GM12892 (cell line): ENCODE results near the gene PSRC1.

Source experiments
- POLR2A ChIP-seq: IDR thresholded peaks from 2 replicates; pipeline ENCODE4 v1.6.1; 2011; ENCODE audit warnings: low read depth, low read length, control low read depth
- POLR2AphosphoS5 ChIP-seq: IDR thresholded peaks from 2 replicates; pipeline ENCODE4 v1.6.1; 2011; ENCODE audit warnings: low read depth, low read length, control low read depth

- no peak for TF ChIP-seq POLR2AphosphoS5
- TF ChIP-seq POLR2A: no peak
Observed at GRCh38 chr1:109241841-109242345, 41.1 kb downstream of the PSRC1 start.
